WTC11 (cell line): ENCODE data around the gene CDK9. TPM values are rescaled to one million over a fixed set of nuclear protein-coding genes. Genes with fewer than 3 reads are reported as not detected.

Experiments used
- ATAC-seq: fragments of 200-7000 bp; cut with Tn5 transposase; 2 replicates; pipeline ENCODE4 v1.10.0; 2021; ENCODE audit warnings: mild to moderate bottlenecking, moderate library complexity
- CTCF ChIA-PET: fragments of 300-600 bp; sonication (Branson Sonifier 250); formaldehyde crosslinking; loops from one replicate; lab custom pipeline; 2021; ENCODE audit warnings: antibody characterized with exemption; lab: Charles Lee
- POLR2A ChIA-PET: fragments of 350-600 bp; sonication (Branson Sonifier 250); formaldehyde crosslinking; loops from one replicate; lab custom pipeline; 2021; ENCODE audit warnings: antibody characterized with exemption; lab: Charles Lee
- DNase-seq: peaks from one replicate; pipeline ENCODE4 v3.0.0; 2021; ENCODE audit warnings: low spot score
- H3K27ac Mint-ChIP-seq: 2 replicates; pipeline ENCODE4 v1.8.0; 2021; ENCODE audit warnings: mixed read lengths
- H3K27me3 Mint-ChIP-seq: 2 replicates; pipeline ENCODE4 v1.8.0; 2021; ENCODE audit warnings: low read depth, mild to moderate bottlenecking, moderate library complexity, mixed read lengths
- H3K36me3 Mint-ChIP-seq: 2 replicates; pipeline ENCODE4 v1.8.0; 2021; ENCODE audit warnings: mixed read lengths
- H3K4me1 Mint-ChIP-seq: 2 replicates; pipeline ENCODE4 v1.8.0; 2022; ENCODE audit warnings: mixed read lengths
- H3K4me3 Mint-ChIP-seq: 2 replicates; pipeline ENCODE4 v1.8.0; 2021; ENCODE audit warnings: mild to moderate bottlenecking, moderate library complexity, mixed read lengths
- H3K9me3 Mint-ChIP-seq: 2 replicates; pipeline ENCODE4 v1.8.0; 2021; ENCODE audit warnings: mixed read lengths
- CTCF ChIP-seq: fragments of 200-600 bp; IDR thresholded peaks from 2 replicates; pipeline ENCODE4 v1.8.0; 2022; ENCODE audit warnings: antibody characterized with exemption
- EMX1 ChIP-seq: fragments of 250-450 bp; sonication (Bioruptor Pico); IDR thresholded peaks from 2 replicates; pipeline ENCODE4 v1.8.0; 2021; ENCODE audit warnings: mild to moderate bottlenecking
- ESRRA ChIP-seq: sonication (generic); formaldehyde crosslinking; IDR thresholded peaks from 2 replicates; pipeline ENCODE4 v1.8.1; 2022; ENCODE audit warnings: mild to moderate bottlenecking, missing genetic modification reagents, borderline replicate concordance
- MLX ChIP-seq: sonication (generic); formaldehyde crosslinking; IDR thresholded peaks from 2 replicates; pipeline ENCODE4 v1.8.1; 2023; ENCODE audit warnings: mild to moderate bottlenecking, missing genetic modification reagents, moderate library complexity
- NR2C2 ChIP-seq: sonication (generic); formaldehyde crosslinking; IDR thresholded peaks from 2 replicates; pipeline ENCODE4 v1.8.0; 2022; ENCODE audit warnings: mild to moderate bottlenecking, missing genetic modification reagents
- RORB ChIP-seq: fragments of 250-450 bp; sonication (Bioruptor Pico); IDR thresholded peaks from 2 replicates; pipeline ENCODE4 v1.9.0; 2021; ENCODE audit warnings: mild to moderate bottlenecking
- SMAD3 ChIP-seq: sonication (generic); formaldehyde crosslinking; IDR thresholded peaks from 2 replicates; pipeline ENCODE4 v1.8.0; 2022; ENCODE audit warnings: missing genetic modification reagents, mild to moderate bottlenecking, borderline replicate concordance
- STAT6 ChIP-seq: sonication (generic); formaldehyde crosslinking; conservative IDR thresholded peaks from 2 replicates; pipeline ENCODE4 v1.8.1; 2023; ENCODE audit warnings: mild to moderate bottlenecking, low read depth, missing genetic modification reagents, moderate library complexity
- TCF7 ChIP-seq: sonication (generic); formaldehyde crosslinking; IDR thresholded peaks from 2 replicates; pipeline ENCODE4 v1.8.0; 2022; ENCODE audit warnings: mild to moderate bottlenecking, low read depth, missing genetic modification reagents, moderate library complexity
- ZBTB21 ChIP-seq: sonication (generic); formaldehyde crosslinking; IDR thresholded peaks from 2 replicates; pipeline ENCODE4 v1.8.1; 2023; ENCODE audit warnings: mild to moderate bottlenecking, missing genetic modification reagents, borderline replicate concordance
- ZNF121 ChIP-seq: sonication (generic); formaldehyde crosslinking; IDR thresholded peaks from 2 replicates; pipeline ENCODE4 v1.8.0; 2023; ENCODE audit warnings: missing genetic modification reagents
- ZNF263 ChIP-seq: sonication (generic); formaldehyde crosslinking; IDR thresholded peaks from 2 replicates; pipeline ENCODE4 v1.8.1; 2022; ENCODE audit warnings: low read depth, mild to moderate bottlenecking, moderate library complexity, missing genetic modification reagents
- total RNA-seq: library from RNA; stranded (reverse); gene quantifications from 3 replicates; pipeline ENCODE4 v1.2.3, GENCODE V29; 2021
- TF ChIP-seq, protein P1 (sequence below): fragments of 250-450 bp; sonication (Bioruptor Pico); IDR thresholded peaks from 2 replicates; pipeline ENCODE4 v1.9.0; 2021; ENCODE audit warnings: moderate library complexity, mild to moderate bottlenecking, inconsistent platforms, borderline replicate concordance

CDK9 gene
- total RNA-seq, 1 experiment from 2014 or later, result 111 TPM

- TF ChIP-seq TCF7 (CRISPR knock-in tag) (no peak), EMX1 (CRISPR knock-in tag) (no peak), RORB (CRISPR knock-in tag) (no peak), SMAD3 (CRISPR knock-in tag) (no peak), ZBTB21 (CRISPR knock-in tag) (no peak), NR2C2 (CRISPR knock-in tag) (no peak), MLX (no peak)
Observed at GRCh38 chr9:127812936-127813675, 27.3 kb downstream of the CDK9 start (continued).

DNA sequence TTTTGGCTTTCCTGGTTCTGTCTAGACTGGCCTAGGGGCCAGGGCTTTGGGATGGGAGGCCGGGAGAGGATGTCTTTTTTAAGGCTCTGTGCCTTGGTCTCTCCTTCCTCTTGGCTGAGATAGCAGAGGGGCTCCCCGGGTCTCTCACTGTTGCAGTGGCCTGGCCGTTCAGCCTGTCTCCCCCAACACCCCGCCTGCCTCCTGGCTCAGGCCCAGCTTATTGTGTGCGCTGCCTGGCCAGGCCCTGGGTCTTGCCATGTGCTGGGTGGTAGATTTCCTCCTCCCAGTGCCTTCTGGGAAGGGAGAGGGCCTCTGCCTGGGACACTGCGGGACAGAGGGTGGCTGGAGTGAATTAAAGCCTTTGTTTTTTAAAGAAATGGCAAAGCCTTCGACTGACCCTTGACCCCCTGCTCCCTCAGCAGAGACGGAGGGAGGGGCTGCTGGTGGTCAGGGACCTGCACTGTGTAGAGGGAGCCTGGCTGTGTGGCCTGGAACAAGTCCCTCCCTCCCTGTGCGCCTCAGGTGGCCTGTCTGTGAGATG lies 27.9 kb downstream of the CDK9 start:
- DNase-seq, result no peak
- no peak overlapping the region for H3K27ac Mint-ChIP-seq

More for the DNA sequence above, 27.9 kb downstream of the CDK9 start:
- no peak for TF ChIP-seq CTCF
- no peak for TF ChIP-seq NR2C2 (CRISPR knock-in tag)
- TF ChIP-seq ZNF121 (CRISPR knock-in tag), result no peak
- TF ChIP-seq, protein P1, sequence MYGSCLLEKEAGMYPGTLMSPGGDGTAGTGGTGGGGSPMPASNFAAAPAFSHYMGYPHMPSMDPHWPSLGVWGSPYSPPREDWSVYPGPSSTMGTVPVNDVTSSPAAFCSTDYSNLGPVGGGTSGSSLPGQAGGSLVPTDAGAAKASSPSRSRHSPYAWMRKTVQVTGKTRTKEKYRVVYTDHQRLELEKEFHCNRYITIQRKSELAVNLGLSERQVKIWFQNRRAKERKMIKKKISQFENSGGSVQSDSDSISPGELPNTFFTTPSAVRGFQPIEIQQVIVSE (CRISPR knock-in tag), result no peak
- TF ChIP-seq ZNF263 (CRISPR knock-in tag), result no peak
- TF ChIP-seq STAT6 (CRISPR knock-in tag), result no peak
- no peak for TF ChIP-seq ESRRA (CRISPR knock-in tag)
- no peak for TF ChIP-seq EMX1 (CRISPR knock-in tag)
- POLR2A ChIA-PET, result no interaction called here
- CTCF ChIA-PET, result interaction anchor here (1.1 to 2.0 kb wide), 3 partner anchors 11 to 56 kb away, joined by 3 to 6 read pairs (median 3); no protein-coding TSS in a partner anchor
- no peaks in the 10 kb centered on the region for H3K27me3 Mint-ChIP-seq
- no peaks in the 10 kb centered on the region for H3K4me1 Mint-ChIP-seq
- no peak overlapping the region for H3K4me3 Mint-ChIP-seq
- H3K9me3 Mint-ChIP-seq, result no peaks in the 10 kb centered on the region
- H3K36me3 Mint-ChIP-seq, result peaks cover 18% of the 10 kb centered on the region; the same call in 1 of the 2 replicates
- ATAC-seq, result no peak
